IMR-90 (cell line): ENCODE results near the gene SRSF10. TPM values are rescaled to one million over a fixed set of nuclear protein-coding genes. Genes with fewer than 3 reads are reported as not detected.

Experiments
- ATAC-seq: fragments of 200-7000 bp; cut with Tn5 transposase; 2 replicates; pipeline ENCODE4 v1.9.1; 2020; ENCODE audit warnings: low read depth, mild to moderate bottlenecking, moderate library complexity
- BruUV-seq: library from RNA; stranded (reverse); fragments of 400-500 nt; replicated peaks from 2 replicates; lab custom pipeline; 2021; lab: Mats Ljungman, UMichigan
- CTCF ChIA-PET: fragments of 300-600 bp; formaldehyde crosslinking; extraction: SDS; loops from one replicate; lab custom pipeline; 2021; ENCODE audit warnings: antibody characterized with exemption; lab: Yijun Ruan, JAX
- POLR2A ChIA-PET: fragments of 300-600 bp; sonication (Branson Sonifier 250); formaldehyde crosslinking; loops from one replicate; lab custom pipeline; 2022; ENCODE audit warnings: antibody characterized with exemption; ENCODE audit not compliant: unreplicated experiment; lab: Charles Lee
- DNase-seq: peaks from one replicate; pipeline ENCODE4 v3.0.0; 2013
- H2AFZ ChIP-seq: replicated peaks from 2 replicates; pipeline ENCODE3; 2013; ENCODE audit warnings: low read length, mild to moderate bottlenecking; ENCODE audit not compliant: poor library complexity
- H2AK5ac ChIP-seq: 2 replicates; pipeline ENCODE4 v1.6.1; 2013; ENCODE audit warnings: low read depth, low read length, inconsistent platforms
- H2AK9ac ChIP-seq: replicated peaks from 2 replicates; pipeline ENCODE3; 2013; ENCODE audit warnings: mild to moderate bottlenecking, low read depth, low read length, moderate library complexity; ENCODE audit not compliant: poor library complexity
- H2BK120ac ChIP-seq: 2 replicates; pipeline ENCODE4 v1.6.1; 2013; ENCODE audit warnings: low read depth, low read length, inconsistent platforms
- H2BK15ac ChIP-seq: 3 replicates; pipeline ENCODE4 v1.6.1; 2013; ENCODE audit warnings: low read depth, low read length, inconsistent platforms
- H2BK20ac ChIP-seq: 2 replicates; pipeline ENCODE4 v1.6.1; 2013; ENCODE audit warnings: low read depth, mild to moderate bottlenecking, inconsistent platforms, low read length, moderate library complexity
- H2BK5ac ChIP-seq: 2 replicates; pipeline ENCODE4 v1.6.1; 2013; ENCODE audit warnings: mild to moderate bottlenecking, low read depth, low read length, inconsistent platforms; ENCODE audit not compliant: poor library complexity, severe bottlenecking
- H3K14ac ChIP-seq: replicated peaks from 2 replicates; pipeline ENCODE4 v1.6.1; 2013; ENCODE audit warnings: low read depth, low read length, inconsistent platforms
- H3K18ac ChIP-seq: 2 replicates; pipeline ENCODE4 v1.6.1; 2013; ENCODE audit warnings: low read depth, low read length, control low read depth
- H3K23ac ChIP-seq: 2 replicates; pipeline ENCODE4 v1.6.1; 2013; ENCODE audit warnings: low read depth, low read length, inconsistent platforms
- H3K27ac ChIP-seq: 2 replicates; pipeline ENCODE4 v1.5.1; 2013; ENCODE audit warnings: mild to moderate bottlenecking, control low read depth, low read length; ENCODE audit not compliant: insufficient read depth
- H3K27me3 ChIP-seq: 2 replicates; pipeline ENCODE4 v1.6.1; 2013; ENCODE audit warnings: low read length; ENCODE audit not compliant: control insufficient read depth, insufficient read depth
- H3K36me3 ChIP-seq: 2 replicates; pipeline ENCODE4 v1.6.1; 2013; ENCODE audit warnings: low read length, mixed read lengths; ENCODE audit not compliant: control insufficient read depth, insufficient read depth
- H3K4ac ChIP-seq: 2 replicates; pipeline ENCODE4 v1.6.1; 2013; ENCODE audit warnings: low read depth, low read length, inconsistent platforms
- H3K4me1 ChIP-seq: 2 replicates; pipeline ENCODE4 v1.6.1; 2013; ENCODE audit warnings: low read length, mixed read lengths; ENCODE audit not compliant: control insufficient read depth, insufficient read depth
- H3K4me2 ChIP-seq: 2 replicates; pipeline ENCODE4 v1.6.1; 2013; ENCODE audit warnings: low read depth, mild to moderate bottlenecking, control low read depth, low read length, moderate library complexity
- H3K4me3 ChIP-seq: 2 replicates; pipeline ENCODE4 v1.5.1; 2013; ENCODE audit warnings: low read depth, mild to moderate bottlenecking, control low read depth, low read length, moderate library complexity; ENCODE audit not compliant: insufficient read depth
- H3K56ac ChIP-seq: 2 replicates; pipeline ENCODE4 v1.6.1; 2013; ENCODE audit warnings: low read length, inconsistent platforms; ENCODE audit not compliant: insufficient read depth; ENCODE audit errors: extremely low read depth
- H3K79me1 ChIP-seq, 2 experiments: 2 replicates each; pipeline ENCODE4 v1.6.1; 2013; ENCODE audit warnings: low read length in 2 of 2, inconsistent platforms in 1 of 2, low read depth in 1 of 2
- H3K9ac ChIP-seq: 2 replicates; pipeline ENCODE4 v1.6.1; 2013; ENCODE audit warnings: low read depth, low read length, control low read depth
- H3K9me1 ChIP-seq: 2 replicates; pipeline ENCODE4 v1.6.1; 2013; ENCODE audit warnings: low read length, inconsistent platforms; ENCODE audit not compliant: insufficient read depth
- H3K9me3 ChIP-seq: 2 replicates; pipeline ENCODE4 v1.6.1; 2013; ENCODE audit warnings: low read length; ENCODE audit not compliant: control insufficient read depth, insufficient read depth
- H4K20me1 ChIP-seq: 2 replicates; pipeline ENCODE4 v1.6.1; 2013; ENCODE audit warnings: low read length, inconsistent platforms; ENCODE audit not compliant: insufficient read depth
- H4K5ac ChIP-seq: 2 replicates; pipeline ENCODE4 v1.6.1; 2013; ENCODE audit warnings: mild to moderate bottlenecking, low read depth, low read length, control low read depth
- H4K8ac ChIP-seq, 2 experiments: 2 replicates each; pipeline ENCODE4 v1.6.1; 2013; ENCODE audit warnings: low read depth in 2 of 2, low read length in 2 of 2, control low read depth in 1 of 2, inconsistent platforms in 1 of 2
- H4K91ac ChIP-seq: 2 replicates; pipeline ENCODE4 v1.6.1; 2013; ENCODE audit warnings: low read depth, low read length, inconsistent platforms; ENCODE audit not compliant: insufficient read depth
- MAFK ChIP-seq: IDR thresholded peaks from 2 replicates; pipeline ENCODE4 v1.6.1; 2012; ENCODE audit warnings: low read depth, low read length, improper control_type of control experiment
- MAZ ChIP-seq: IDR thresholded peaks from 2 replicates; pipeline ENCODE4 v1.6.1; 2012; ENCODE audit warnings: low read depth, mild to moderate bottlenecking, low read length, improper control_type of control experiment, moderate library complexity, borderline replicate concordance
- RFX5 ChIP-seq: IDR thresholded peaks from 2 replicates; pipeline ENCODE4 v1.8.0; 2012; ENCODE audit warnings: low read depth, mild to moderate bottlenecking, low read length, moderate library complexity
- SMC3 ChIP-seq: fragments of 150-350 bp; IDR thresholded peaks from 2 replicates; pipeline ENCODE4 v1.6.1; 2016; ENCODE audit warnings: low read depth, mild to moderate bottlenecking, antibody characterized with exemption, low read length, moderate library complexity
- WGBS, 2 experiments: methylation state at CpG; one replicate each; pipeline versions ENCODE4 v1.1.5 to v1.1.7; 2013; ENCODE audit warnings: missing lambda C conversion rate in 2 of 2; ENCODE audit not compliant: insufficient read length in 1 of 2; ENCODE audit errors: extremely low coverage in 2 of 2; 5-methylcytosine and 5-hydroxymethylcytosine counted together
- dilution Hi-C: fragments of 300-500 bp; cut with HindIII; formaldehyde crosslinking; loops from one replicate; pipeline ENCODE4 v1.14.3; 2018; ENCODE audit warnings: low sequenced_read_pairs; ENCODE audit not compliant: unreplicated experiment
- in situ Hi-C: fragments of 300-500 bp; cut with MboI; formaldehyde crosslinking; loops from 3 replicates; pipeline ENCODE4 v1.14.3; 2019; ENCODE audit warnings: low sequenced_read_pairs, inconsistent platforms, mixed read lengths
- intact Hi-C: fragments of 100-400 bp; cut with micrococcal nuclease; formaldehyde crosslinking; loops from 2 replicates; pipeline ENCODE4 v1.10.0; 2022
- polyA plus RNA-seq, 3 experiments: library from polyadenylated mRNA; depleted of rRNA; stranded (reverse); fragments of >200 nt; gene quantifications; 2 replicates each; pipeline ENCODE4 v1.2.3, GENCODE V29; 2012; ENCODE audit warnings: low replicate concordance in 1 of 3
- total RNA-seq: library from RNA; depleted of rRNA; stranded (reverse); fragments of >200 nt; gene quantifications from 2 replicates; pipeline ENCODE4 v1.2.3, GENCODE V29; 2012
- TF ChIP-seq, protein P1 (sequence below): conservative IDR thresholded peaks from 2 replicates; pipeline ENCODE4 v1.5.1; 2012; ENCODE audit warnings: mild to moderate bottlenecking, low read depth, low read length, improper control_type of control experiment

The SRSF10 gene
- total and polyA plus RNA-seq, 2 of the 4 experiments (the other 2 are of a cell fraction): 90.1 to 110 TPM

- no peak for TF ChIP-seq MAZ
- no peak for TF ChIP-seq MAFK
- no peak for TF ChIP-seq RFX5
Observed at GRCh38 chr1:23978805-23979204, 1.3 kb downstream of the SRSF10 start (continued).

GRCh38 chr1:23977854-23978191 lies 2.3 kb downstream of the SRSF10 start:
- H3K4me1 ChIP-seq: peaks cover 6% of the 10 kb centered on the region
- no peak overlapping the region for H3K27ac ChIP-seq
- no peak overlapping the region; the same call in 1 of the 2 replicates for H3K4me2 ChIP-seq
- H3K14ac ChIP-seq: no peak overlapping the region
- H3K79me1 ChIP-seq: peaks cover 0 to 17% of the 10 kb centered on the region in 2 experiments; a peak in 1 of 4 replicates
- no CpG with 5 or more reads among the region's 1 CpG for WGBS, 2 experiments
- no TSS peak for BruUV-seq
- H3K4ac ChIP-seq: no peak overlapping the region
- H4K5ac ChIP-seq: no peak overlapping the region
- no peak overlapping the region for H3K4me3 ChIP-seq
- H3K9ac ChIP-seq: no peak overlapping the region
- H2BK20ac ChIP-seq: no peak overlapping the region
- H3K36me3 ChIP-seq: peaks cover 5% of the 10 kb centered on the region
- H2BK15ac ChIP-seq: no peak overlapping the region
- no peaks in the 10 kb centered on the region for H3K27me3 ChIP-seq
- ChIA-PET CTCF (interaction anchor here (0.6 kb wide), 1 partner anchor 681 kb away, joined by 4 read pairs; no protein-coding TSS in a partner anchor), POLR2A (no interaction called here)
- ATAC-seq (no peak), DNase-seq (no peak)
- dilution Hi-C loops: no loop called here
- H2AK5ac ChIP-seq: no peak overlapping the region
- H4K91ac ChIP-seq: no peak overlapping the region
- TF ChIP-seq SMC3 (no peak), MAZ (no peak)
- TF ChIP-seq, protein P1, sequence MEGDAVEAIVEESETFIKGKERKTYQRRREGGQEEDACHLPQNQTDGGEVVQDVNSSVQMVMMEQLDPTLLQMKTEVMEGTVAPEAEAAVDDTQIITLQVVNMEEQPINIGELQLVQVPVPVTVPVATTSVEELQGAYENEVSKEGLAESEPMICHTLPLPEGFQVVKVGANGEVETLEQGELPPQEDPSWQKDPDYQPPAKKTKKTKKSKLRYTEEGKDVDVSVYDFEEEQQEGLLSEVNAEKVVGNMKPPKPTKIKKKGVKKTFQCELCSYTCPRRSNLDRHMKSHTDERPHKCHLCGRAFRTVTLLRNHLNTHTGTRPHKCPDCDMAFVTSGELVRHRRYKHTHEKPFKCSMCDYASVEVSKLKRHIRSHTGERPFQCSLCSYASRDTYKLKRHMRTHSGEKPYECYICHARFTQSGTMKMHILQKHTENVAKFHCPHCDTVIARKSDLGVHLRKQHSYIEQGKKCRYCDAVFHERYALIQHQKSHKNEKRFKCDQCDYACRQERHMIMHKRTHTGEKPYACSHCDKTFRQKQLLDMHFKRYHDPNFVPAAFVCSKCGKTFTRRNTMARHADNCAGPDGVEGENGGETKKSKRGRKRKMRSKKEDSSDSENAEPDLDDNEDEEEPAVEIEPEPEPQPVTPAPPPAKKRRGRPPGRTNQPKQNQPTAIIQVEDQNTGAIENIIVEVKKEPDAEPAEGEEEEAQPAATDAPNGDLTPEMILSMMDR: no peak
- H2BK120ac ChIP-seq: no peak overlapping the region
- no peak overlapping the region for H2BK5ac ChIP-seq
- peaks cover 52% of the 10 kb centered on the region for H4K20me1 ChIP-seq
- H3K56ac ChIP-seq: no peak overlapping the region
- H3K23ac ChIP-seq: peak overlapping the region; percentile 48; the same call in 1 of the 2 replicates
- H3K9me1 ChIP-seq: peaks cover 7% of the 10 kb centered on the region; the same call in 1 of the 2 replicates
- no peaks in the 10 kb centered on the region for H3K9me3 ChIP-seq
- H4K8ac ChIP-seq: no peak overlapping the region
- no peak overlapping the region for H3K18ac ChIP-seq
- no peak overlapping the region for H2AFZ ChIP-seq
- intact Hi-C loops: loop anchor here (2.0 kb wide), 1 partner anchor 41 kb away; no protein-coding TSS in a partner anchor
- H2AK9ac ChIP-seq: no peak overlapping the region
- in situ Hi-C loops: loop anchor here (5.0 kb wide), 1 partner anchor 44 kb away; no protein-coding TSS in a partner anchor
